22Rv1 (cell line): ENCODE results near the gene ANKZF1.

Experiments
- H3K27ac ChIP-seq: fragments of 450-650 bp; 2 replicates; pipeline ENCODE4 v1.5.1; 2017
- ZFX ChIP-seq: fragments of 450-650 bp; IDR thresholded peaks from 2 replicates; pipeline ENCODE4 v1.6.1; 2017; ENCODE audit warnings: antibody characterized with exemption, borderline replicate concordance
- TF ChIP-seq, protein P1 (sequence below): fragments of 450-650 bp; IDR thresholded peaks from 2 replicates; pipeline ENCODE4 v1.5.1; 2017; ENCODE audit warnings: mild to moderate bottlenecking

Gene ANKZF1

DNA sequence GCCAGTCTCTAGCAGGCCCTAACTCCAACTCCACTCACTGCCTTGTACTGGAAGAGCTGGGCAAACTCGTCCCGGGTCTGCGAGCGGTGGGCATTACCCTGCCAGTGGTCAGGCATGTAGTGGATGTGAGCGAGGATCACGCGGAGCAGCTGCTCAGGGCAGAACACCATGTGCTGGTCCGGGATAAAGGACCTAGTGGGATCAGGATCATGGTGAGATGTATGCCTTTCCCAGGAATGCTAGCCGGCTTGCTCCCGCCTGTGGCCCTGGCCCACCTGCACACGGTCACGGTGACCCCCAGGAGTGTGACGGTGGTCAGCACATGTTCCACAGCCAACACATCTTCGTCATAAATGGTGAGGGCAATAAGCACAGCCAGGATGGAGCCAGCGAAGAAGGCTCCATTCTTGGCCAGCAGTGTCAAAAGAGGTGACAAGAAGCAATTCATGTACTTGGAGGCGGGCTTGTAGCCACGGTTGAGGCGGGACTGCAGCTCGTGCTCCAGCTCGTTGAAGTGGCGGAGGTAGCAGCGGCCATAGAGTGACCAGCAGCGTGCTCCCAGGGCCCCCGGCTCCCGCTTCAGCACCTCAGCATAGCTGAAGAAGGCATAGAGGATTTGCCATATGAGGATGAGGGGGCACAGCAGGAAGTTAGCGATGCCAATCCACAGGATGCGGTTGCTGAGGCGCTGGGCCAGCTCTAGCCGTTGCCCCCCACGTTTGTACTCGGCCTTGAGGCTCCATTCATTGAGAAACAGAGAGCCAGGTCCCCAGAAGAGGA, 5.6 kb upstream of the ANKZF1 start:
- TF ChIP-seq, protein P1, sequence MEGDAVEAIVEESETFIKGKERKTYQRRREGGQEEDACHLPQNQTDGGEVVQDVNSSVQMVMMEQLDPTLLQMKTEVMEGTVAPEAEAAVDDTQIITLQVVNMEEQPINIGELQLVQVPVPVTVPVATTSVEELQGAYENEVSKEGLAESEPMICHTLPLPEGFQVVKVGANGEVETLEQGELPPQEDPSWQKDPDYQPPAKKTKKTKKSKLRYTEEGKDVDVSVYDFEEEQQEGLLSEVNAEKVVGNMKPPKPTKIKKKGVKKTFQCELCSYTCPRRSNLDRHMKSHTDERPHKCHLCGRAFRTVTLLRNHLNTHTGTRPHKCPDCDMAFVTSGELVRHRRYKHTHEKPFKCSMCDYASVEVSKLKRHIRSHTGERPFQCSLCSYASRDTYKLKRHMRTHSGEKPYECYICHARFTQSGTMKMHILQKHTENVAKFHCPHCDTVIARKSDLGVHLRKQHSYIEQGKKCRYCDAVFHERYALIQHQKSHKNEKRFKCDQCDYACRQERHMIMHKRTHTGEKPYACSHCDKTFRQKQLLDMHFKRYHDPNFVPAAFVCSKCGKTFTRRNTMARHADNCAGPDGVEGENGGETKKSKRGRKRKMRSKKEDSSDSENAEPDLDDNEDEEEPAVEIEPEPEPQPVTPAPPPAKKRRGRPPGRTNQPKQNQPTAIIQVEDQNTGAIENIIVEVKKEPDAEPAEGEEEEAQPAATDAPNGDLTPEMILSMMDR, result no peak
- TF ChIP-seq ZFX, result no peak
- no peak overlapping the region for H3K27ac ChIP-seq

DNA sequence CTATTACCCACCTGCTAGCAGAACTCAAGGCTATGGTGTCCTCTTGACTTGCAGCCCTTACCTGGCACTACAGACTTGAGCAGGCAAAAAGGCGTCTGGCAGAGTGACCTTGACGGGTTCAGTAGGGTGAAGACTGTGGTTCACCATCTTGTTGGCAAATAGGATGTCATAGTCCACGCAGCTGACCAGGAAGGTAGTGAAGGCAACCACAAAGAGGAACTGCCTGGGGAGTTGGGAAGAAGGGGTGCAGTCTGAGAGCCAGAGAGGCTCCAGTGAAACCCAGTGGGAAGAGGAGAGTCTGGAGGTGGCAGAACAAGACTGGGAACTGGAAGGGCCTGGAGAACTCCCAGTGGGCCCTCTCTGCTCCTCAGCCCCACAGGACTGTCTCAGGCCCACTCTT, 4.3 kb upstream of the ANKZF1 start:
- no peak overlapping the region for H3K27ac ChIP-seq
- no peak for TF ChIP-seq ZFX
- TF ChIP-seq, protein P1, result no peak

DNA sequence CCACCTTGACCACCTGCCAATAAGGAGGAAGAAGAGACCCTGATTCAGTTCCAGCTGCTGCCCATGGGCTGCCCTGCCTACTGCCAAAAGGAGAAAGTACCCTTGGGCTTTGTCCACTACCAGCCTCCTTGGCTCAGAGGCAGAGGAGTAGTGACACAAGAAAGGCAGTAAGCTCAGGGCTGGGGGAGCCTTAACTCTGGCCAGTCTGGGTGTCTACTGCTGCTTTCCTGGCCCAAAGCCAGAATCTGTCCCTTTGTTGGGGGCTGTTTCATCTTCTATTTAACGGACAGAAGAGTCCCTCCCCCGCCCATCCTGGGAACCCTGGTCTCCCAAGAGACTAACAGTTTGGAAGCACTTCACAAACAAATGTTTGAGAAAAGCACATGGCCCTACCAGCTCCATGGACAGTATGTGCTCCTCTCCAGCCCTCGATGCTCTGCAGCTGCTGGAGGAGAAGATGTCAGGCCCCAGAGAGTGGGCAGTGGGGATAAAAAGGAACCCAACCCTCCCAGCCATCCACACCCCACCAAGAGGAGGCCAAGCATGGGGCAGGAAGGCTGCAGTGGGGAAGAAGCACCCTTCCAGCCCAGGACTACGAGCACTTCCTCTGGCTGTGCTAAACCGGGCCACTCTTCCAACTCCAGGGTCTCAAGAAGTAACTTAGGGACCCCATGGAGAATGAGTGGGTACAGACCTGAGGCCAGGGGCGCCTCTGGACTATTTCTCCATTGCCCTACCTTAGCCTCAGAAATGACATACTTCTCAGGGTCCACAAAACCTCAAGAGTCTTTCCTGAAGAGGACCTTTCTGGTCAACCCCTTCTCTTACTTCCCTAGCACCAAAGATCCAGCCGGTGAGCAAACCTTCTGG, 1.3 kb upstream of the ANKZF1 start:
- peak overlapping the region; percentile 95 for H3K27ac ChIP-seq
- TF ChIP-seq, protein P1, result no peak
- TF ChIP-seq ZFX, result no peak

DNA sequence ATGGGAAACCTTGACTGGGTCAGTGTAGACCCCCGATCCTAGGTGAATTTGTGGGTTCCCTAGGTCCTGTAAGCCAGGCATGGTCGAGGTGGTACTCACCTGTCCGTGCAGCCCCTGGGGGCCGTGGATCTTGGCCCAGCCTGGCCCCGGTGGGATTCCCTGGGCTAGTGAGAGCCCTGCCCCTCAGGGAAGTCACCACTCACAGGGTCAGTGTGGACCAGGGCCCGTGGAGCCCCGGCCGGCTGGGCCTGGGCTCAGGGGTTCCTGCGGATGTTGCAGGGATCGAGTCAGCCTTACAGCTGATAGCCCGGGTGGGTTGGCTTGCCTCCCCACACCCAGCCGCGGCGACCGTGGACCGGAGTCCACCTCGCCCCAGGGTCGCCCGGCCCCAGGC, 698 bp upstream of the ANKZF1 start:
- TF ChIP-seq, protein P1, result no peak
- no peak for TF ChIP-seq ZFX
- peak overlapping the region; percentile 95 for H3K27ac ChIP-seq

DNA sequence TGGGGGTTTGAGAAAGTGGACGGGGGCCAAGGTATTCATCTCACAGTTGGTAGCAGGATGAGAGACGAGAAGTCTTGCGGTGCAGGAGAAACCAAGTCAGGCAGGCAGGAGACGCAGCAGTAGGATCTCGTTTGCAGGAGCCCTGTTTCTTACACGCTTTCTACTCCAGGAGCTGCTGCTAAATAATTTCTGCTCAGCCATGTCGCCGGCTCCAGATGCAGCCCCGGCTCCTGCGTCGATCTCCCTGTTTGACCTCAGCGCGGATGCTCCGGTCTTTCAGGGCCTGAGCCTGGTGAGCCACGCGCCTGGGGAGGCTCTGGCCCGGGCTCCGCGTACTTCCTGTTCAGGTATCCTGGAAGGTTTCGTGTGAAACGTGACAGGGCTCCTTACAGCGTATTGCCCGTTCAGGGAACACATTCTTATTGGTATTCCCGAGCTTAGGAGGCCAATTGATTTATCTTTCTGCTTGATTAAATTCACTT, 494 bp downstream of the ANKZF1 start:
- TF ChIP-seq, protein P1, result no peak
- no peak for TF ChIP-seq ZFX

DNA sequence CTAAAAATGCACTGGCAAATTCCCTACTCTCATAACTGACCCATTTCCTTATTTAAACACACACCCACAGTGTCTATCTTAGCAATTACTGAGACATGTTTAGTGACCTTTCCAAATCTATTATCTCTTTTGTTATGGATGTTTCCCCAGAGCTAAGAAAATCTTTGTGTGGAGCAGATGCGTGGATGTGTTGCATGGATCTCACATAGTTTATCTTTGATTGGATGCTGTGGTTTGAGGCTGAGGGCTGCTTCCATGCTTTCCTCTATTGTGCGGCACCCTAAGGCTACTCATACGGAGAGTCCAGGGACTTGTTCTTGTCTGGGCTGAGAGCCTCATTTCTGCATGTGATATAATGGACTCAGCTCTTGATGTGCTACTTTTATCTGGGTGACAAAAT, 4.7 kb downstream of the ANKZF1 start:
- no peak for TF ChIP-seq ZFX
- TF ChIP-seq, protein P1, result no peak
- no peak overlapping the region for H3K27ac ChIP-seq

More for the DNA sequence above, 494 bp downstream of the ANKZF1 start:
- H3K27ac ChIP-seq, result peak overlapping the region; percentile 95

DNA sequence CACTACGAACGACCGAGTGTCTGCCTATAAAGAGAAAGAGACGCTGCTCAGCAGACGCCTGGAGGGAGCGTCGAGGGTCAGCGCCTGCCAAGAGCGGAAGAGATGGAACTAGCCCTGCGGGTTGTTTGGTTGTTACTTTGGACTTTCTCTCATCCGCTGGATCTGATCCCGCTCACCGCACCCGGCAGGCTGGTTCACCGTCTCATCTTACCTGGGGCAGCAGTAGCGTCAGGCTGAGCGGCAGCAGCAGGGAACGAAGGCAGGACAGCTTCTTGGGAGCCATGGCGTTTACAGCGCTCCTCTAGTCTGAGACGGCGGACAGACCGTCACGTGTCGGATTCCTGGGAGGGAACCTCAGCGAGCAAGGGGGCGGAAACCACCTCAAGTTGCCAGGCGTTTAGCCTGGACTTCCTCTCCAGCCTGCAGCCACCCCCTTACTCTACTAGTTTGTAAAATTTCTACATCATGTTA, 13.7 kb downstream of the ANKZF1 start:
- no peak for TF ChIP-seq ZFX
- TF ChIP-seq, protein P1, result no peak
- H3K27ac ChIP-seq, result peak overlapping the region; percentile 88
